Measurements from ENCODE around the gene ACCSL.

The ACCSL gene

GRCh38 chr11:44018127-44018521 is 29.7 kb upstream of the ACCSL start:
- no peak for DNase-seq (ENCODE audit: low read depth)

DNA sequence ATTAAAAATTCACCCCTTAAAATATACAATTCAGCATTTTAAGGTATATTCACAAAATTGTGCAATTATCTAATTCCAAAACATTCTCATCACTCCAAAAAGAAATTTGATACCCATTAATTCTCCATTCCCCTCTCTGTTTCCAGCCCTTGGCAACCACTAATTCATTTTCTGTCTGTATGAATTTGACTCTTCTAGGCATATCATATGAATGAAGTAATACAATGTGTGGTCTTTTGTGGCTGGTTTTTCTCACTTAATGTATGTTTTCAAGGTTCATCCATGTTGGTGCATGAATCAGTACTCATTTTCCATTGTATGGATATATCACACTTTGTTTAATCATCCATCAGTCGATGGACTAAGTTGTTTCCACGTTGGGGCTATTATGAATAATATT is 29.0 kb upstream of the ACCSL start:
- no peak for DNase-seq (ENCODE audit: low read depth)

DNA sequence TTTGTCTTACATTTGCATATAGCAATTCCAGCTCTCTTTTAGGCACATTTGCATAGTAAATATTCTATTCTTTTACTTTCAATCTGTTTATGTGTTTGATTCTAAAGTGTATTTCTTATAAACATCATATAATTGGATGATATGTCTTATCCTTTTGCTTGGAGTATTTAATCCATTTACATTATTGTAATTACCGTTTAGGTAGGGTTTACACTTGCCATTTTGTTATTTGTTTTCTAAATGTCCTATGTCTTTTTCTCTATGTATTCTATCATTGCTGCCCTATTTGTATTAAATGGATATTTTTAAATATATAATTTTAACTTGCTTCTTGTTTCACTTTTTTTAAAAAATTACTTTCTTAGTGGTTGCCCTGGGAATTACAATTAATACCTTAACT is 22.8 kb upstream of the ACCSL start:
- DNase-seq (ENCODE audit: low read depth) = no peak

- DNase-seq (ENCODE audit: low read depth) = no peak
Measured at GRCh38 chr11:44025727-44026126, 22.1 kb upstream of the ACCSL start.

- no peak for DNase-seq (ENCODE audit: low read depth)
Measured at GRCh38 chr11:44028401-44028800, 19.4 kb upstream of the ACCSL start.

GRCh38 chr11:44028816-44029506 is 18.8 kb upstream of the ACCSL start:
- no peak for DNase-seq (ENCODE audit: low read depth)

GRCh38 chr11:44029507-44029845 is 18.3 kb upstream of the ACCSL start:
- DNase-seq (ENCODE audit: low read depth) = no peak

DNA sequence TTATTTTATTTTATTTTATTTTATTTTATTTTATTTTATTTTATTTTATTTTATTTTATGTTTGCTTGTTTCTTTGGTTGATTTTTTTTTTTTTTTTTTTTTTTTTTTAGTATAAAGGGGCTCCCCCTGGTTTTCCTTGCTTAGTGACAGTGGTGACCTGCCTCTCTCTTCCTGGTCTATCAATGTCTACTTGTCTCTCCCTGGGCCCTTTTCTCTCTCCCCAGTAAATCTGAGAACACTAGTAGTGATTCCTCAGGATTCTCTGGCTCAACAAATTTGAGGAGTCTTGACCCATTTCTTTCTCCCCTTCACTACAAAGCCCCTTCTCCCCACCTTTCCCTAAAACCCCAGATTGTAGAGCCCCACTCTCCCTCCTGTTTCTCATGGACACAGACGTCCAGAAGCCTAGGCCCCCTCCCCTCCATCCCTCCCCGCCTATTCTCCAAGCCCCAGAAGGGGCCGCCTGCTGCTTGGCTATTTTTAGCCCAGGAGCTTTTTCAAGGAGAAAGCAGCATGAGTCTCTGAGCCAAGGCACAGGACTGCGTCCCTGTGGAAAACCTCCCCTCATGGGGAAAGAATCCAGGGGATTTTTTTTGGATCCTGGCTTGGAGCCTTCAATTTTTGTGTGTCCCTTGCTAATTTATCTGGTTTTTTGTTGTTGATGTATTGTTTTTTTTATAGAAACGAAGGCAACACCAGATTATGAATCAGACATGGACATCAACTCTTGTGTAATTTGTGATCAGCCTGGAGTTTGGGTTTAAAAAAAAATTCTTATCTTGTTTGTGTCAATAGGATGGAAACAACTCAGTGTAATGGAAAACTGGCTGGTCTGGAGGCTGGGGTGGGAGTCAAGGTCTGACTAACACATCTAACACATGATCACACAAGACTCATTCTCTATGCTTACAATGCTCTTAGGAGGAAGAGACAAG is 17.5 kb upstream of the ACCSL start:
- peak; percentile 91 for DNase-seq (ENCODE audit: low read depth)

GRCh38 chr11:44030996-44031395 is 16.8 kb upstream of the ACCSL start:
- no peak for DNase-seq (ENCODE audit: low read depth)

DNA sequence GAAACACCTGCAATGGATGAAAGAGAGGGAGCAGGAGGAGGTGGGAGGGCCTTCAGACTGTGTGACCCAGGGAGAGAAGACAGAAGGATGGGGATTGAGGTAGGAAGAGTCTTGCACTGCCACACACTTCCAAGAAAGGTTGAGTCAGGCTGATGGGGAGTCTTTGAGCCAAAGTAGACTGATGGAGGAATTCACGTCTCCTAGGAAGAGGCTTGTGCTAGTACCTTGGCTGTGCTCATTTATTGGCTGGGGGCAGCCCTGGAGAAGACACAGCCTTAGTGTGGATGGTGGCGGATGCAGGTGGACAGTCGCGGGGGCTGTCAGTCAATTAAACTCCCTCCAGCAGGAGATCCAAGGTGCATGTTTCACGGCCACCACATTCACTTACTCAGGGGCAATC is 16.2 kb upstream of the ACCSL start:
- DNase-seq (ENCODE audit: low read depth) = no peak

DNA sequence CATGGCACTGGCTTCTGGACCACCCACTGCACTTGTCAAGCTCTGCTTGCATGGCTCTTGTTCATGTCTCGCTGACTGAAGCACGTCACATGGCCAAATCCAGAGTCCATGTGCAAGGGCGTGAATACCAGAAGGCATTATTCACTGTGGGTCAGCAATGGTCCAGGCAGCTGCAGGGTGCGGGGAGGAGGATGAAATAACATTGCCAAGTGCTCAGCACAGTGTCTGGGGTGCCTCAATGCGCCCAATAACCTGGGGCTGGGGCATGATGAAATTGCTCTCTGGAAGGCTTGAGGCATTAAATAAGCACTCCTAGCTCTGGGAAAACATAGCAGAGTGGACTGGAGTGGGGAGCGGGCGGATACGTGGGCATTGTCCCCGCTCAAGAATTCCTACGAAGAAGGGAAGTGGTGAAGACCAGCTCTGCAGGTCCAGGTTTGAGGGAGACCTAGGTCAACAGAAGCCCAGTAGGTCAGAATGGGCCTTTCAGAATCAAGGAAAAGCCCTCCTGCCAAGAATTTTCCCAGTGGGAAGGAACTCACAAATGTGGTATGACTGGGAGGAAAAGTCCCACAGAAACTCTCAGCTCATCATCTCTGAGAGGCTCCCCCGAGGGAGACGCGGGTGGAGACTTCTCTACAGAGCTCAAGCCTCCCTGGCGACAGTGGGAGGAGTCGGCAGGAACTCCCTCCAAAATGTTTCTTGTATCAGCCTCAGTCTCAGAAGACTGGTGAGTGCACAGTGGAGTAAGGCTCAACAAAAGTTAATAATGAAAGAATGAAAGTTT is 15.3 kb upstream of the ACCSL start:
- peak; percentile 81 for DNase-seq (ENCODE audit: low read depth)

- no peak for DNase-seq (ENCODE audit: low read depth)
Measured at GRCh38 chr11:44033411-44033850, 14.3 kb upstream of the ACCSL start.

DNA sequence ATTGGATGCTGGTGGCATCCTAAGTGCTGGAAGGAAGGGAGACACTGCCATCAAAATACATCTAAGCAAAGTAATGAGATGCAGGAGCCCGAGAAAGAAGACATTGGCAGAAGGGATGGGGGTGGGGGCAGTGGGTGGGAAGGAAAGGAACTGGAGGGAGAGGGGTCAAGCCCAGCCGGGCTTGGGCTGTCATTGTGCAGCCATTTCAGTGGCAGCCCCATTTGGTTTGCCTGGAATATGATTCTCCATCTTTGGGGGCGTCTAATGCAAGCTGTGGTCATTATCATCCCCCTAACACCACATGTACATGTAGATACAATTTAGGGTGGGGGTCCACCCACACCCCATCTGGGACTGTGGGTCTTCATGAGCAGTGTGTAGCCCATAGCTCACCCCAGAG is 13.9 kb upstream of the ACCSL start:
- DNase-seq (ENCODE audit: low read depth) = no peak

DNA sequence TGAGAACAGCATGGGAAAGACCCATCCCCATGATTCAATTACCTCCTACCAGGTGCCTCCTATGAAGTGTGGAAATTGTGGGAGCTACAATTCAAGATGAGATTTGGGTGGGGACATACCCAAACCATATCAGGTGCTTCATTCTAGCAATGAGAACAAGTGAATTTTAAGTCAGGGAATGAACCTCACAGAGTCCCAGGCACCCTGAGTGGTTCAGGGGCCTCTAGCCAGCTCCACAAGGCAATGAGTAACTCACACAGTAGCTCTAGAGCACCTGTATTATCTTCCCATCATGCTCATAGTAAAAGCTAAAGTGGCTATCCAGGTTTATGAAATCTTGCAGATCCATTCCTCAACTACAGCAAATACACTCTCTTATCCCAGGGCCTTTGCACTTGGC is 13.1 kb upstream of the ACCSL start:
- DNase-seq (ENCODE audit: low read depth) = no peak

DNA sequence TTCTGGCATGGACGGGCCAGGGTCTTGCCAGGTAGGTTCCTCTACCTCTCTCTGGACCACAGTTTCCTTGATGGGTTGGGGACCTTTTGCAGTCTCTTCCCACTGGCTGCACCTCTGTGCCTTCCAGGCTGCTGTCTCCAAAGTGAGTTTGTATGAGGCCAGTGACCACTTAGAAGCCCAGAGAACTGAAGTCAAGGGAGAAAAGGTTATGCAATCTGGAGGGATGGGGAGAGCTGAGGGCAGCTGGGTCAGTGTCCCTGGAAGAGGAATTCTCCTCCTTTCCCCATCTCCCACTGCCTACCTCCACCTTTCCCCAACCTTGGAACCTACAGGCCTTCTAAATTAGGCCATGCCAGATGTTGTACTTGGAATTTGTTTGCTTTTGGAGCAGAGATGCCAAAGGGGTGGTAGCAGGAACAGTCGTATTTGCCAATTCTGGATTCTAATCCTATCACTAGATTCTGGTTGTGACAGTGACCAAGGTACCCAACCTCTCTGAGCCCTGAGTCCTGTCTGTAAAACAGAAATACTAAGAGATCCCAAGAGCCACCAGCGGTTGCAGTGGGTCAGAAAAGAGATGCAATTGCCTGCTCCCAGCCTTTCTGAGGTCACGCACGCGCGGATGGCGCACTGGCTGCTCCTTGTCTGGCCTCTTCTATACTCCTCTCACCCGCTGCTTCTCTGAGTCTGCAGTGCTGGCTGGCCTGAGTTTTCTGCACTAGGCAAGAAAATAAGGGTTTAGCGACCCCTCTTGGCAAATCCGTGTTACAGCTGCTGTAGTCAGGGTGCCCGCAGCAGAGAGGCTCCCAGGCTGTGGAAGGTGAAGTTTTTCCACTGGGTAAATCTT is 10.7 kb upstream of the ACCSL start:
- DNase-seq (ENCODE audit: low read depth) = peak; percentile 85

GRCh38 chr11:44037658-44037998 is 10.2 kb upstream of the ACCSL start:
- no peak for DNase-seq (ENCODE audit: low read depth)

DNA sequence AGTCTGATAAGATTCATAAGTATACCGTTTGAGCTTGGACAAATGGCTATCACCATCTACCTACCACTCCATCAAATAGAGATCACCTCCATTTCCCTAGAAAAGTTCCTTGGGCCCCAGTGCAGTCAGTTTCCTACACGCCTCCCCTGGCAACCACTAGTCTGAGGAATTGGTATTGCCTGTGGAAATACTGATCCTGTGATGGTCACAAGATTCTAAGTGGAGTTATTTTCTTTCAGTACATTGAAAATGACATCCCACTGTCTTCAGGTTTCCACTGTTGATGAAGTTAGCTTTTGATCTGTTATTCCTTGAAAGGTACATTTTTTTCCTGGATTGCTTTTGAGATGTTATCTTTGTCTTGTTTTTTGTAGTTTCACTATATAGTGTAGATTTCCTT is 4.6 kb upstream of the ACCSL start:
- DNase-seq (ENCODE audit: low read depth) = no peak

GRCh38 chr11:44046182-44046581 is 1.6 kb upstream of the ACCSL start:
- DNase-seq (ENCODE audit: low read depth) = no peak

DNA sequence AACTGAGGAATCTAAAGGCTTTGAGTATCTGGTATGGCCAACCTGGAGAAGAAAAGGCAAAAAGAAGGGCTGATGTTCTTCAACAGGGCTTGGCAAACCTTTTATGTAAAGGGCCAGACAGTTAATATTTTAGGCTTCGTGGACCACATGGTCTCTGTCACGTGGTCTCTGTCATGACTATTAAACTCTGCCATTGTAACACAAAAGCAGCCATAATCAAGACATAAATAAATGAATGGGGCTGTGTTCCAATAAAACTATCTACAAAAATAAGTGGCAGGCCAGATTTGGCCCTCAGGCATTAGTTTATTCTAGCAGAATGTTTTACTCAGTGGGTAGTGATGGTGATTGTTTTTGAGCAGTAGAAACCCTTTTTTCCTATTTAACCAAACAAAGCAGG is 483 bp upstream of the ACCSL start:
- DNase-seq (ENCODE audit: low read depth) = no peak

DNA sequence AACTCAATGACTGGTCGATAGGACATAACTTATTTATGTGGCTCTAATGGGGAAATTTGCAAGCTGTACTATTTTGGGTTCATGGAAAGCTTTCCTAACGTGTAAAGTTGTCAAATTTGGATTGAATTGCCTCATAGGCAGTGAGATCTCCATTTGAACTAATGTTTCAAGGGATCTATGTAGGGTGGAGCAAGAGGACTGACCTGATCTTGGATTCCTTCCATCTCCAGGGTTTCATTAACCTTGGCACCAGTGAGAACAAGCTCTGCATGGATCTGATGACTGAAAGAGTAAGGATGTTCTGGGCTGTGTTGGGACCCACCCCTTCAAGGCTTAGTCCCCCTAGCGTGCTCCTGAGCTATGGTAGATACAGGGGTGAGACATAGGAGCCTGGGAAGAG is 2.1 kb downstream of the ACCSL start:
- DNase-seq (ENCODE audit: low read depth) = no peak

- DNase-seq (ENCODE audit: low read depth) = no peak
Measured at GRCh38 chr11:44051171-44051570, 3.4 kb downstream of the ACCSL start.

GRCh38 chr11:44057340-44057739 is 9.6 kb downstream of the ACCSL start:
- DNase-seq (ENCODE audit: low read depth) = peak; percentile 83
